ENCODE results near the gene DESI2. TPM values are rescaled to one million over a fixed set of nuclear protein-coding genes. Genes with fewer than 3 reads are reported as not detected.

The DESI2 gene
- total and polyA plus RNA-seq, 4 donors, result 5.7 to 14.6 (median 11.7) TPM

- peak overlapping the region; percentile 94 to 95 for H3K9ac ChIP-seq (ENCODE audit: low read depth in 1 of 2, low read length in 2 of 2)
- peak; percentile 50 for DNase-seq (ENCODE audit: low spot score)
- H3K4me3 ChIP-seq (ENCODE audit: low read depth in 1 of 3, low read length in 3 of 3), result peak overlapping the region; percentile 82 to 94 (median 93)
- WGBS, result under 1% methylated on average over 34 of the region's 34 CpGs
- peaks cover 0 to 25% (median 10%) of the 10 kb centered on the region in 4 donors for H3K4me1 ChIP-seq (ENCODE audit: control insufficient read depth in 4 of 4, insufficient read depth in 4 of 4, low read length in 3 of 4)
- no peaks in the 10 kb centered on the region for H3K9me3 ChIP-seq (ENCODE audit: control insufficient read depth in 4 of 4, low read length in 3 of 4)
- H3K27me3 ChIP-seq (ENCODE audit: control insufficient read depth in 4 of 4, insufficient read depth in 4 of 4, low read length in 3 of 4), result no peaks in the 10 kb centered on the region
- no peaks in the 10 kb centered on the region for H3K36me3 ChIP-seq (ENCODE audit: control insufficient read depth in 4 of 4, insufficient read depth in 3 of 4, low read depth in 1 of 4, low read length in 3 of 4)
- TF ChIP-seq ATF3 (IDR thresholded peaks at IDR 0.05) (peak; percentile 39), EGR1 (IDR thresholded peaks at IDR 0.05; ENCODE audit: low read depth in 2 of 2) (no peak)
- peak overlapping the region; percentile 86 to 88 for H3K27ac ChIP-seq (ENCODE audit: low read depth in 1 of 2, low read length in 2 of 2)
Measured at GRCh38 chr1:244653439-244654107, 647 bp downstream of the DESI2 start.

DNA sequence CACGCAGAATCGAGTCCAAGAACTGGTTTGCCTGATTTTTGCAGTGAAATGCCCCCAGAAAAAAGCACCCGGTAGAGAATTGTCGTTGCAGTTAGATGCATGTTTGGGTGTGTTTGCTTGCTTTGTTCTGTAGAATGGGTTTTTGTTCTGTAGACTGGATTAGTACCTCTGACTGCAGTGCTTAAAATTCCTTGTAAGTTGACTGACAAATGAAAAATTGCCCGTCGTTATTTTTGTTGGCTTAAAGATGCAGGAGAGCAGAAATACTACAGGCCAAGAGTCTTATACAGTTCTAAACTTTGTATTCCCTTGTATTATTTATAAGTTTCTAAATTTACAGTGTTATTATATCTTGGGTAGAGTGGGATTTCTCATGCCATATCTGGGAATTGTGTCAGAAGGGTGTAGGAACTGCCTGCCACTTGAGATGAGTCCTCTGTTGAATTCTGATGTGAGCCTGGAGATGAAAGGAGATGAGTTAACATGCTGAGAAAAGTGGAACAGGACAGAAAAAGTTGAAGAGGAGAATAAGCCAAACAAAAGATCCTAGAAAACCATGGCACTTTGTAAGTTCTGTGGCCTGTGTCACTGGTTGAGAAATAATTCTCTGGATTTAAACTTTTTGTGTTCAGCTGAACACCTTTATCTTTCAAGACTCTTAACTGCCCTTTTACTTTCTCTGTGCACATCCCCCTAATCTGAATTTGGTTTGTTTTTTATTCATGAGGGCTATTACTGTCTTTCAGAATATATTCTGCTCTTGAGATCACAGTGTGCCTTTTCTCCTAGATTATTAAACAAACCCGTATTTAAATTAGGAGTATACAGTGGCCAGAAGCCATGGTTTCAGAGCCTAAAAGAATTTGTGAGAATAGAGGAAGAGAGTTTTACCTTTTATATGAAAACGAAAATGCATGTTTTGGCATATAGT is 1.4 kb downstream of the DESI2 start:
- Histone ChIP-seq H3K9me3 (ENCODE audit: control insufficient read depth in 4 of 4, low read length in 3 of 4) (no peaks in the 10 kb centered on the region), H3K27me3 (ENCODE audit: control insufficient read depth in 4 of 4, insufficient read depth in 4 of 4, low read length in 3 of 4) (no peaks in the 10 kb centered on the region), H3K4me1 (ENCODE audit: control insufficient read depth in 4 of 4, insufficient read depth in 4 of 4, low read length in 3 of 4) (peaks cover 0 to 25% (median 15%) of the 10 kb centered on the region in 4 donors), H3K9ac (ENCODE audit: low read depth in 1 of 2, low read length in 2 of 2) (peak overlapping the region; percentile 94 to 95), H3K36me3 (ENCODE audit: control insufficient read depth in 4 of 4, insufficient read depth in 3 of 4, low read depth in 1 of 4, low read length in 3 of 4) (no peaks in the 10 kb centered on the region), H3K4me3 (ENCODE audit: low read depth in 1 of 3, low read length in 3 of 3) (peak overlapping the region; percentile 82 to 94 (median 93)), H3K27ac (ENCODE audit: low read depth in 1 of 2, low read length in 2 of 2) (peak overlapping the region in 1 of 2 donors; percentile 88)
- WGBS, result 17% methylated on average over 8 of the region's 8 CpGs
- TF ChIP-seq HNF4A (conservative IDR thresholded peaks at IDR 0.05), result no peak
- TF ChIP-seq REST (IDR thresholded peaks at IDR 0.05), result no peak
- no peak for TF ChIP-seq GABPA (IDR thresholded peaks at IDR 0.05 in 1 of 2, conservative IDR thresholded peaks at IDR 0.05 in 1 of 2)
- no peak for TF ChIP-seq JUND (IDR thresholded peaks at IDR 0.05)
- TF ChIP-seq YY1 (IDR thresholded peaks at IDR 0.05), result no peak
- no peak for TF ChIP-seq HNF4G (IDR thresholded peaks at IDR 0.05)
- TF ChIP-seq FOXA2 (IDR thresholded peaks at IDR 0.05), result no peak
- TF ChIP-seq RXRA (IDR thresholded peaks at IDR 0.05), result no peak
- DNase-seq (ENCODE audit: low spot score), result no peak

- TF ChIP-seq FOXA2 (IDR thresholded peaks at IDR 0.05) (no peak), HNF4G (IDR thresholded peaks at IDR 0.05) (no peak), RAD21 (IDR thresholded peaks at IDR 0.05) (no peak), YY1 (IDR thresholded peaks at IDR 0.05) (no peak), GABPA (IDR thresholded peaks at IDR 0.05 in 1 of 2, conservative IDR thresholded peaks at IDR 0.05 in 1 of 2) (no peak), HNF4A (conservative IDR thresholded peaks at IDR 0.05) (no peak)
- Histone ChIP-seq H3K9me3 (ENCODE audit: control insufficient read depth in 4 of 4, low read length in 3 of 4) (no peaks in the 10 kb centered on the region), H3K4me1 (ENCODE audit: control insufficient read depth in 4 of 4, insufficient read depth in 4 of 4, low read length in 3 of 4) (peaks cover 2 to 25% (median 17%) of the 10 kb centered on the region in 4 donors), H3K27me3 (ENCODE audit: control insufficient read depth in 4 of 4, insufficient read depth in 4 of 4, low read length in 3 of 4) (no peaks in the 10 kb centered on the region), H3K9ac (ENCODE audit: low read depth in 1 of 2, low read length in 2 of 2) (no peak overlapping the region), H3K27ac (ENCODE audit: low read depth in 1 of 2, low read length in 2 of 2) (no peak overlapping the region), H3K4me3 (ENCODE audit: low read depth in 1 of 3, low read length in 3 of 3) (no peak overlapping the region), H3K36me3 (ENCODE audit: control insufficient read depth in 4 of 4, insufficient read depth in 3 of 4, low read depth in 1 of 4, low read length in 3 of 4) (no peaks in the 10 kb centered on the region)
- 97% methylated on average over 1 of the region's 1 CpG for WGBS
- no peak for DNase-seq (ENCODE audit: low spot score)
Measured at GRCh38 chr1:244655186-244655585, 2.3 kb downstream of the DESI2 start.

All from liver (tissue), 9 donors.